ENCODE results near the gene SWT1. TPM values are rescaled to one million over a fixed set of nuclear protein-coding genes. Genes with fewer than 3 reads are reported as not detected.

SWT1 gene
- total and polyA plus RNA-seq, 7 experiments from 2014 or later = 4.1 to 11.5 (median 5.2) TPM

- ChIA-PET POLR2A (interaction anchor here (0.5 to 1.8 kb wide), 6 partner anchors 15 to 313 kb away, joined by 3 to 6 read pairs (median 4); no protein-coding TSS in a partner anchor), CTCF (interaction anchor here (0.9 to 1.3 kb wide), 2 partner anchors 12 to 20 kb away, joined by 3 read pairs; partner anchors contain the start of gene IVNS1ABP)
- Histone ChIP-seq H3K36me3 (ENCODE audit: control insufficient read depth in 2 of 3, insufficient read depth in 3 of 3, low read length in 3 of 3) (no peaks in the 10 kb centered on the region), H3K27ac (ENCODE audit: low read depth, low read length) (no peak overlapping the region), H3K4me3 (ENCODE audit: low read length) (no peak overlapping the region), H3K4me1 (ENCODE audit: control insufficient read depth in 2 of 2, insufficient read depth in 2 of 2, low read length in 2 of 2) (peaks cover 25 to 27% of the 10 kb centered on the region in 2 donors), H3K27me3 (ENCODE audit: control insufficient read depth in 2 of 2, insufficient read depth in 2 of 2, low read length in 2 of 2) (no peaks in the 10 kb centered on the region), H3K9me3 (ENCODE audit: control insufficient read depth in 2 of 3, low read length in 3 of 3) (no peaks in the 10 kb centered on the region)
- Mint-ChIP-seq H3K27ac (peak overlapping the region in 8 of 9 donors; percentile 4 to 92 (median 68)), H3K27me3 (peaks cover 0 to 3% (median 0%) of the 10 kb centered on the region in 5 donors), H3K4me1 (peaks cover 20 to 47% (median 44%) of the 10 kb centered on the region in 7 donors), H3K4me3 (peak overlapping the region in 1 of 10 donors; percentile 52), H3K9me3 (peaks cover 0 to 6% (median 0%) of the 10 kb centered on the region in 11 donors), H3K36me3 (peaks cover 0 to 29% (median 0%) of the 10 kb centered on the region in 5 donors)
- ATAC-seq = peak; percentile 19
- intact Hi-C loops (cut with micrococcal nuclease) = no loop called here
- no peak for DNase-seq
Observed at GRCh38 chr1:185337246-185337645, 180.3 kb downstream of the SWT1 start.

- Mint-ChIP-seq H3K4me1 (peaks cover 20 to 47% (median 43%) of the 10 kb centered on the region in 7 donors), H3K27me3 (peaks cover 0 to 3% (median 0%) of the 10 kb centered on the region in 5 donors), H3K27ac (peak overlapping the region; percentile 68 to 92 (median 80)), H3K36me3 (peaks cover 0 to 29% (median 0%) of the 10 kb centered on the region in 5 donors), H3K9me3 (peaks cover 0 to 4% (median 0%) of the 10 kb centered on the region in 11 donors), H3K4me3 (peak overlapping the region; percentile 37 to 79 (median 61))
- H3K27ac ChIP-seq (ENCODE audit: low read depth, low read length) = peak overlapping the region; percentile 0
- peak overlapping the region; percentile 2 for H3K4me3 ChIP-seq (ENCODE audit: low read length)
- ChIA-PET POLR2A (interaction anchor here (0.5 to 1.5 kb wide), 6 partner anchors 17 to 337 kb away, joined by 3 to 10 read pairs (median 4); partner anchors contain the start of gene IVNS1ABP), CTCF (interaction anchor here (0.5 kb wide), 2 partner anchors 9 to 1718 kb away, joined by 3 to 4 read pairs; no protein-coding TSS in a partner anchor)
- peak in 8 of 9 donors; percentile 26 to 61 (median 53) for DNase-seq
- H3K27me3 ChIP-seq (ENCODE audit: control insufficient read depth in 2 of 2, insufficient read depth in 2 of 2, low read length in 2 of 2) = no peaks in the 10 kb centered on the region
- no peaks in the 10 kb centered on the region for H3K36me3 ChIP-seq (ENCODE audit: control insufficient read depth in 2 of 3, insufficient read depth in 3 of 3, low read length in 3 of 3)
- intact Hi-C loops (cut with micrococcal nuclease) = loop anchor here (1.0 to 2.0 kb wide), 4 partner anchors 22 to 222 kb away; partner anchors contain the start of gene IVNS1ABP (in 2 of the 2)
- H3K9me3 ChIP-seq (ENCODE audit: control insufficient read depth in 2 of 3, low read length in 3 of 3) = no peaks in the 10 kb centered on the region
- H3K4me1 ChIP-seq (ENCODE audit: control insufficient read depth in 2 of 2, insufficient read depth in 2 of 2, low read length in 2 of 2) = peaks cover 25 to 27% of the 10 kb centered on the region in 2 donors
- ATAC-seq = peak; percentile 89
Observed at GRCh38 chr1:185338719-185339622, 182.0 kb downstream of the SWT1 start.

- no peak for ATAC-seq
- Histone ChIP-seq H3K27me3 (ENCODE audit: control insufficient read depth in 2 of 2, insufficient read depth in 2 of 2, low read length in 2 of 2) (no peaks in the 10 kb centered on the region), H3K27ac (ENCODE audit: low read depth, low read length) (no peak overlapping the region), H3K9me3 (ENCODE audit: control insufficient read depth in 2 of 3, low read length in 3 of 3) (no peaks in the 10 kb centered on the region), H3K36me3 (ENCODE audit: control insufficient read depth in 2 of 3, insufficient read depth in 3 of 3, low read length in 3 of 3) (no peaks in the 10 kb centered on the region), H3K4me3 (ENCODE audit: low read length) (no peak overlapping the region), H3K4me1 (ENCODE audit: control insufficient read depth in 2 of 2, insufficient read depth in 2 of 2, low read length in 2 of 2) (peaks cover 25 to 27% of the 10 kb centered on the region in 2 donors)
- Mint-ChIP-seq H3K9me3 (peaks cover 0 to 4% (median 0%) of the 10 kb centered on the region in 11 donors), H3K27me3 (no peaks in the 10 kb centered on the region), H3K4me3 (no peak overlapping the region), H3K27ac (peak overlapping the region in 2 of 9 donors; percentile 43 to 69), H3K36me3 (peaks cover 0 to 26% (median 0%) of the 10 kb centered on the region in 5 donors), H3K4me1 (peaks cover 20 to 56% (median 53%) of the 10 kb centered on the region in 7 donors)
- CTCF ChIA-PET = interaction anchor here (0.7 to 1.1 kb wide), 2 partner anchors 226 to 329 kb away, joined by 3 read pairs; no protein-coding TSS in a partner anchor
- POLR2A ChIA-PET = interaction anchor here (1.2 kb wide), 1 partner anchor 78 kb away, joined by 3 read pairs; no protein-coding TSS in a partner anchor
- no peak for DNase-seq
- intact Hi-C loops (cut with micrococcal nuclease) = no loop called here
Observed at GRCh38 chr1:185341196-185341781, 184.3 kb downstream of the SWT1 start.

Other genes with a start within 250 kb of the SWT1 start
- gene NIBAN1, start 182.7 kb upstream of the SWT1 start, total RNA-seq = 10 to 100 TPM in 2 of 5 experiments, 1 to 10 TPM in 3; 1.7 to 41.6 (median 4.6) TPM
- under 1 TPM; 0.20 to 0.50 TPM for gene NIBAN1, start 182.7 kb upstream of the SWT1 start, polyA plus RNA-seq
- 10 to 100 TPM; 14.9 to 27.7 (median 19.6) TPM for gene RNF2, start 111.6 kb upstream of the SWT1 start, total RNA-seq
- gene RNF2, start 111.6 kb upstream of the SWT1 start, polyA plus RNA-seq = 10 to 100 TPM; 20.8 to 35.5 TPM
- gene TRMT1L, start 214 bp upstream of the SWT1 start, total RNA-seq = 10 to 100 TPM; 11.6 to 33.9 (median 27.3) TPM
- gene TRMT1L, start 214 bp upstream of the SWT1 start, polyA plus RNA-seq = 10 to 100 TPM; 17.5 to 18.8 TPM
- 100 to 1,000 TPM; 169 to 268 (median 193) TPM for gene IVNS1ABP, start 160.1 kb downstream of the SWT1 start, total RNA-seq
- 10 to 100 TPM; 67.0 to 71.0 TPM for gene IVNS1ABP, start 160.1 kb downstream of the SWT1 start, polyA plus RNA-seq